ENCODE measurements around the gene CAPN14. TPM values are rescaled to one million over a fixed set of nuclear protein-coding genes. Genes with fewer than 3 reads are reported as not detected.
A peak's percentile ranks its signal among the peaks of the same experiment; 100 is the strongest.
"Not testable (repeated sequence)": the region's sequence is repeated elsewhere in the genome, so short reads cannot be mapped to it uniquely, and the experiment has no call there.

The CAPN14 gene
- total RNA-seq, 4 donors from 2014 or later = 0.13 to 1.3 (median 0.54) TPM

DNA sequence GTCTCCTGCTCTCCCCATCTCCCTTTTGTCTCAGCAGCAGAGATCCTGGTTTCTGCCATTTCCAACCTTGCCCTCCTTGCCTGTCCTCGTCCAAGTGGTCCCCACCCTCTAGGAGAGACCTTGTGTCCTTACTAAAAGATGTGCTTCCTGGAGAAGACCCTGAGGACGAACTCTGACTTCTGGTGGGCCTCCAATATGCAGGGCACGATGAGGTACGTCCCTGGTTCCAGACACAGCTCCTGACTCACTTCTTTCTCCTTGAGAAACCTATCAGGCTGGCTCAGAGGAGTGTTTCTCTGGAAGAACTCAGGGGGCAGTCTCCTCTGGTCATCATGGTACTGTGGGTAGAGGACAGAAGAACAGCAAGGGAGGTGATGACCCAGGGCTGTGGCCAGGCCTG, 28.2 kb downstream of the CAPN14 start:
- peak in 1 of 2 donors; percentile 72 for DNase-seq (ENCODE audit: low spot score in 2 of 2)
- TF ChIP-seq, protein P1, sequence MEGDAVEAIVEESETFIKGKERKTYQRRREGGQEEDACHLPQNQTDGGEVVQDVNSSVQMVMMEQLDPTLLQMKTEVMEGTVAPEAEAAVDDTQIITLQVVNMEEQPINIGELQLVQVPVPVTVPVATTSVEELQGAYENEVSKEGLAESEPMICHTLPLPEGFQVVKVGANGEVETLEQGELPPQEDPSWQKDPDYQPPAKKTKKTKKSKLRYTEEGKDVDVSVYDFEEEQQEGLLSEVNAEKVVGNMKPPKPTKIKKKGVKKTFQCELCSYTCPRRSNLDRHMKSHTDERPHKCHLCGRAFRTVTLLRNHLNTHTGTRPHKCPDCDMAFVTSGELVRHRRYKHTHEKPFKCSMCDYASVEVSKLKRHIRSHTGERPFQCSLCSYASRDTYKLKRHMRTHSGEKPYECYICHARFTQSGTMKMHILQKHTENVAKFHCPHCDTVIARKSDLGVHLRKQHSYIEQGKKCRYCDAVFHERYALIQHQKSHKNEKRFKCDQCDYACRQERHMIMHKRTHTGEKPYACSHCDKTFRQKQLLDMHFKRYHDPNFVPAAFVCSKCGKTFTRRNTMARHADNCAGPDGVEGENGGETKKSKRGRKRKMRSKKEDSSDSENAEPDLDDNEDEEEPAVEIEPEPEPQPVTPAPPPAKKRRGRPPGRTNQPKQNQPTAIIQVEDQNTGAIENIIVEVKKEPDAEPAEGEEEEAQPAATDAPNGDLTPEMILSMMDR (IDR thresholded peaks at IDR 0.05) = no peak
- no peak for TF ChIP-seq POLR2A (IDR thresholded peaks at IDR 0.05)
- 87 to 89% methylated on average over 4 of the region's 4 CpGs for WGBS, 2 donors
- H3K4me3 ChIP-seq (ENCODE audit: low read depth, poor library complexity, severe bottlenecking) = no peak overlapping the region
- intact Hi-C loops (cut with DNase I; ENCODE audit: low total_unique reads) = no loop called here

DNA sequence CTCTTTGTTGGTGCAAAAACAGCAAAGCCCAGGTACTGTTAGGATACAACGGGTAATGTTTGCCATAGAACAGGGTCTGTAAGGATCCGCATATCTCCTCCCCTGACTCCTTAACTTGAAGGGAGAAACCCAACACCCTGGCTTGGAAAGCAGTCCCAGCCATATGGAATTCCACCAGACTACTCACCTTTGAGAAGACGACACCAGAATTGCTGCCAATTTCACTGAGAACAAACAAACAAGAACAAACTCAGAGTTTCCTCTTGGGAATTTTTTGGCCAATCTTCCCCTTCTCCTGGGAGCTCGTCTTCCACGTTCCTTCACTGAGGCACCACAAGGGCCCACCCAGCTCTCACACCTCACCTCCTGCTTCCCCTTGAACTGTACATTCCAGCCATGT, 29.2 kb downstream of the CAPN14 start:
- TF ChIP-seq POLR2A (IDR thresholded peaks at IDR 0.05) = no peak
- TF ChIP-seq, protein P1 (IDR thresholded peaks at IDR 0.05) = no peak
- DNase-seq (ENCODE audit: low spot score in 2 of 2) = peak in 1 of 2 donors; percentile 28
- WGBS, 2 donors = 67 to 76% methylated on average over 5 of the region's 5 CpGs
- intact Hi-C loops (cut with DNase I; ENCODE audit: low total_unique reads) = no loop called here
- H3K4me3 ChIP-seq (ENCODE audit: low read depth, poor library complexity, severe bottlenecking) = no peak overlapping the region

DNA sequence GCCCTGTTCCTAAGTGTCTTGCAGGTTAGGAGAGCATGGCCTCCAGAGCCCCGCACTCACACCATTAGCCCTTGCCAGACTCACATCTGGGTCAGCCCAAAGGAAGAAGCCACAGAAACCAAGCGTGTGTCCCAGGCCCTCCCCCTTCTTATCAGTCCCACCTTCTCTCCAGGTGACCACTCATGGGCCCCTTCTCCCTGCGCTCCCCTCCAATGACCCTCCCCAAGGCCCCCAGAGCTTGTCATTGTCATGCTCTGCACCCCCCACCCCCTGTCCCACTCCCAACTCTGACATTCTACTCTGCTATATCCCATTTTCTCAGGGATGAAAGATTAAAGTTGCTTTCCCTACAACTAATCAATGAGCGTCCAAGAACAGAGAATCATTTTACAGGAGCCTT, 30.1 kb downstream of the CAPN14 start:
- TF ChIP-seq, protein P1 (IDR thresholded peaks at IDR 0.05) = no peak
- TF ChIP-seq POLR2A (IDR thresholded peaks at IDR 0.05) = no peak
- intact Hi-C loops (cut with DNase I; ENCODE audit: low total_unique reads) = no loop called here
- H3K4me3 ChIP-seq (ENCODE audit: low read depth, poor library complexity, severe bottlenecking) = no peak overlapping the region
- DNase-seq (ENCODE audit: low spot score in 2 of 2) = peak in 1 of 2 donors; percentile 31
- WGBS, 2 donors = 90 to 94% methylated on average over 4 of the region's 4 CpGs

DNA sequence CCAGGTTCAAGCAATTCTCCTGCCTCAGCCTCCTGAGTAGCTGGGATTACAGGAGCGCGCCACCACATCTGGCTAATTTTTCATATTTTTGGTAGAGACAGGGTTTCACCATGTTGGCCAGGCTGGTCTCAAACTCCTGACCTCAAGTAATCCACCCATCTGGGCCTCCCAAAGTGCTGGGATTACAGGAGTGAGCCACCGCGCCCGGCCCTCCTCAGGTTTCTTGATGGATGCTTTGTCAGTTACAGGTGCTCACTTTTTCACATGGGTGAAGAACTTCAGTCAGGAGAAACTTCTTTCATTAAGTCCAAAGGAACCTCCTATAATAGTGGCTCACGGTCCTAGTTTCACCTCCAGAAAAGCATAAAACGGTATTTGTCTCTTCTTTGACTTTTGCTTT, 33.3 kb downstream of the CAPN14 start:
- intact Hi-C loops (cut with DNase I; ENCODE audit: low total_unique reads) = not testable (repeated sequence)

DNA sequence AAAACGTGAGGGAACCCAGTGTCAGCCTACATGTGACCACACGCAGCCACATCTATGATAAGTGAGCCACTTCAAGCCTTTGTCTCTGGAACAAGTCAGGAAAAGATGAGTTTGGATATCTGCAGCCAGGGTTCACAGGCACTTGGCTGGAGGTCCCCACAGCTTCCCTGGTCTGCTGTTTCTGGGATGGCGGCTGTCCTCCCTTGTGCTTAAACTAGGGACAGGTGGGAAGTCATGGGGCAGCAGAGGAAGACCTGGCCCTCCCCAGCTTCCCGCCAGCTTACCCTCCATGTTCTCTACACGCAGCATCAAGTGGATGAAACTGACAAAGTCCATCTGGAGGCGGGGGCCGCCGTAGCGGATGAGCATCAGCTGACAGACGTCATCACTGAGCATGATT, 40.6 kb downstream of the CAPN14 start:
- TF ChIP-seq POLR2A (IDR thresholded peaks at IDR 0.05) = no peak
- TF ChIP-seq, protein P1 (IDR thresholded peaks at IDR 0.05) = no peak
- 87 to 97% methylated on average over 10 of the region's 10 CpGs for WGBS, 2 donors
- no peak for DNase-seq (ENCODE audit: low spot score in 2 of 2)
- intact Hi-C loops (cut with DNase I; ENCODE audit: low total_unique reads) = no loop called here
- H3K4me3 ChIP-seq (ENCODE audit: low read depth, poor library complexity, severe bottlenecking) = no peak overlapping the region

More for the DNA sequence above, 33.3 kb downstream of the CAPN14 start:
- DNase-seq (ENCODE audit: low spot score in 2 of 2) = peak in 1 of 2 donors; percentile 62
- 81 to 97% methylated on average over 7 of the region's 7 CpGs for WGBS, 2 donors
- H3K4me3 ChIP-seq (ENCODE audit: low read depth, poor library complexity, severe bottlenecking) = not testable (repeated sequence)

DNA sequence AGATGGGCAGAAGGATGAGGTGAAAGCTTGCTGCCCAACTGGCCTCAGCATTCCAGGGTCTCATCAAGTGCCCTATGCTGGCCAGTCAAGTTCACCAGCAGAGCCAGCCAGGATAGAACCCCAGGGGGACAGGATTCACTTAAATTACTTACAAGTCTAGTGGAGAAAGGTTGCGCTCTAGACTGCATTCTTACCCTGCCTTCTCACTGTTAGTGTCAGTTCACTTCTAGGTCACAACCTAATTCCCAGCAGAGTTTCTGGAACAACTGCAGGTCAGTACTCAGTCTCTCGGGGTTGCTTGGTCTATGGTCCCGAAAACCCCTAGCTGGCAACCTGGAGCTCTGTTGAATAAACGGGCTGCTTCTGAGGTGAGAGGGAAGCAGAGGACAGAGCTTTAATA, 46.2 kb downstream of the CAPN14 start:
- DNase-seq (ENCODE audit: low spot score in 2 of 2) = no peak
- TF ChIP-seq, protein P1 (IDR thresholded peaks at IDR 0.05) = no peak
- no peak for TF ChIP-seq POLR2A (IDR thresholded peaks at IDR 0.05)
- no peak overlapping the region for H3K4me3 ChIP-seq (ENCODE audit: low read depth, poor library complexity, severe bottlenecking)
- intact Hi-C loops (cut with DNase I; ENCODE audit: low total_unique reads) = no loop called here
- WGBS, 2 donors = 90 to 95% methylated on average over 4 of the region's 4 CpGs

All from lower leg skin (tissue), 4 donors.